Skin of body (tissue), 2 donors: ENCODE measurements around the gene NPHP4. TPM values are rescaled to one million over a fixed set of nuclear protein-coding genes. Genes with fewer than 3 reads are reported as not detected.

Experiments used
- DNase-seq: peaks from one replicate; lab custom pipeline; 2025; lab: John Stamatoyannopoulos, UW
- total RNA-seq: library from RNA; depleted of rRNA; stranded (reverse); fragments of >200 nt; gene quantifications from one replicate; pipeline ENCODE4 v1.2.3, GENCODE V29; 2014

The NPHP4 gene
- 9.0 TPM for total RNA-seq

GRCh38 chr1:5992026-5992813 lies at the start of gene NPHP4:
Gene NPHP4 (minus strand): TSS chr1:5992425. CDS start chr1:5986289, 6,136 bp downstream.
- DNase-seq = peak; percentile 100

GRCh38 chr1:6041432-6042062 lies 49.3 kb upstream of the NPHP4 start:
- no peak for DNase-seq

GRCh38 chr1:6040861-6041415 lies 48.7 kb upstream of the NPHP4 start:
- no peak for DNase-seq

GRCh38 chr1:6040444-6040843 lies 48.2 kb upstream of the NPHP4 start:
- DNase-seq = no peak

GRCh38 chr1:6039031-6039430 lies 46.8 kb upstream of the NPHP4 start:
- DNase-seq = no peak

- no peak for DNase-seq
Measured at GRCh38 chr1:6038603-6039002, 46.4 kb upstream of the NPHP4 start.

GRCh38 chr1:6037338-6037762 lies 45.1 kb upstream of the NPHP4 start:
- DNase-seq = no peak

GRCh38 chr1:6035719-6036118 lies 43.5 kb upstream of the NPHP4 start:
- DNase-seq = no peak

GRCh38 chr1:6035303-6035702 lies 43.1 kb upstream of the NPHP4 start:
- no peak for DNase-seq

- no peak for DNase-seq
Measured at GRCh38 chr1:6034750-6035096, 42.5 kb upstream of the NPHP4 start.

- no peak for DNase-seq
Measured at GRCh38 chr1:6033986-6034749, 41.9 kb upstream of the NPHP4 start.

GRCh38 chr1:6033124-6033523 lies 40.9 kb upstream of the NPHP4 start:
- no peak for DNase-seq

GRCh38 chr1:6030547-6031261 lies 38.5 kb upstream of the NPHP4 start:
- no peak for DNase-seq

- DNase-seq = no peak
Measured at GRCh38 chr1:6030132-6030531, 37.9 kb upstream of the NPHP4 start.

- no peak for DNase-seq
Measured at GRCh38 chr1:6029351-6029750, 37.1 kb upstream of the NPHP4 start.

GRCh38 chr1:6028042-6028850 lies 36.0 kb upstream of the NPHP4 start:
- DNase-seq = no peak

- DNase-seq = no peak
Measured at GRCh38 chr1:6027591-6027990, 35.4 kb upstream of the NPHP4 start.

- DNase-seq = no peak
Measured at GRCh38 chr1:6026095-6026809, 34.0 kb upstream of the NPHP4 start.

GRCh38 chr1:6025269-6026094 lies 33.3 kb upstream of the NPHP4 start:
- no peak for DNase-seq
